H9 (cell line): Measurements from ENCODE around the gene MYRIP. TPM values are rescaled to one million over a fixed set of nuclear protein-coding genes. Genes with fewer than 3 reads are reported as not detected.

ENCODE experiments used
- DNase-seq: peaks from one replicate; pipeline ENCODE4 v3.0.0-alpha.2; 2017
- H2AFZ ChIP-seq: one replicate; pipeline ENCODE4 v1.6.1; 2013; ENCODE audit warnings: mild to moderate bottlenecking, low read length, control low read depth, moderate library complexity
- H2AK5ac ChIP-seq: 2 replicates; pipeline ENCODE4 v1.6.1; 2013; ENCODE audit warnings: low read length, control low read depth, mixed read lengths; ENCODE audit not compliant: insufficient read length
- H2BK120ac ChIP-seq: one replicate; pipeline ENCODE4 v1.6.1; 2013; ENCODE audit warnings: low read depth, mild to moderate bottlenecking, low read length, control low read depth, inconsistent platforms; ENCODE audit not compliant: poor library complexity, severe bottlenecking
- H2BK12ac ChIP-seq: 2 replicates; pipeline ENCODE4 v1.6.1; 2013; ENCODE audit warnings: low read length, control low read depth, mixed read lengths, low read depth; ENCODE audit not compliant: insufficient read length
- H2BK15ac ChIP-seq: 2 replicates; pipeline ENCODE4 v1.6.1; 2013; ENCODE audit warnings: low read depth, low read length, control low read depth
- H2BK20ac ChIP-seq: one replicate; pipeline ENCODE4 v1.6.1; 2013; ENCODE audit warnings: low read depth, mild to moderate bottlenecking, low read length, control low read depth, inconsistent platforms; ENCODE audit not compliant: poor library complexity, severe bottlenecking
- H2BK5ac ChIP-seq: 2 replicates; pipeline ENCODE4 v1.6.1; 2013; ENCODE audit warnings: low read length, control low read depth, mixed read lengths; ENCODE audit not compliant: insufficient read length
- H3K14ac ChIP-seq: 2 replicates; pipeline ENCODE4 v1.6.1; 2013; ENCODE audit warnings: low read length, control low read depth; ENCODE audit not compliant: insufficient read depth
- H3K18ac ChIP-seq: 2 replicates; pipeline ENCODE4 v1.6.1; 2013; ENCODE audit warnings: low read depth, mild to moderate bottlenecking, mixed read lengths, low read length, control low read depth; ENCODE audit not compliant: insufficient read length
- H3K23ac ChIP-seq: 2 replicates; pipeline ENCODE4 v1.6.1; 2013; ENCODE audit warnings: low read length, control low read depth, mixed read lengths, low read depth; ENCODE audit not compliant: insufficient read length
- H3K23me2 ChIP-seq: 2 replicates; pipeline ENCODE4 v1.6.1; 2013; ENCODE audit warnings: low read depth, mild to moderate bottlenecking, mixed read lengths, low read length, control low read depth; ENCODE audit not compliant: insufficient read length, poor library complexity, severe bottlenecking
- H3K27ac ChIP-seq: 2 replicates; pipeline ENCODE4 v1.5.1; 2013; ENCODE audit warnings: low read length, control low read depth, mixed read lengths, low read depth; ENCODE audit not compliant: insufficient read length
- H3K27me3 ChIP-seq: 2 replicates; pipeline ENCODE4 v1.6.1; 2013; ENCODE audit warnings: low read length, control low read depth, inconsistent platforms; ENCODE audit not compliant: insufficient read depth
- H3K4ac ChIP-seq: 2 replicates; pipeline ENCODE4 v1.6.1; 2013; ENCODE audit warnings: low read depth, mild to moderate bottlenecking, control low read depth, inconsistent platforms, low read length, moderate library complexity
- H3K4me1 ChIP-seq: 2 replicates; pipeline ENCODE4 v1.6.1; 2013; ENCODE audit warnings: low read length, control low read depth, inconsistent platforms; ENCODE audit not compliant: insufficient read depth
- H3K4me2 ChIP-seq: 2 replicates; pipeline ENCODE4 v1.6.1; 2013; ENCODE audit warnings: low read length, control low read depth, mixed read lengths; ENCODE audit not compliant: insufficient read length, insufficient read depth
- H3K56ac ChIP-seq: 2 replicates; pipeline ENCODE4 v1.6.1; 2013; ENCODE audit warnings: low read depth, mild to moderate bottlenecking, mixed read lengths, low read length, control low read depth; ENCODE audit not compliant: insufficient read length
- H3K79me1 ChIP-seq: 2 replicates; pipeline ENCODE4 v1.6.1; 2013; ENCODE audit warnings: low read depth, mild to moderate bottlenecking, moderate library complexity, low read length, control low read depth, inconsistent platforms; ENCODE audit not compliant: insufficient read depth, poor library complexity, severe bottlenecking
- H3K79me2 ChIP-seq: 2 replicates; pipeline ENCODE4 v1.6.1; 2013; ENCODE audit warnings: low read length, control low read depth, inconsistent platforms; ENCODE audit not compliant: insufficient read depth
- H3K9ac ChIP-seq: 2 replicates; pipeline ENCODE4 v1.6.1; 2013; ENCODE audit warnings: low read length, control low read depth, mixed read lengths; ENCODE audit not compliant: insufficient read length; ENCODE audit errors: extremely low read depth
- H3K9me3 ChIP-seq: one replicate; pipeline ENCODE4 v1.6.1; 2013; ENCODE audit warnings: low read depth, low read length, inconsistent platforms; ENCODE audit not compliant: control insufficient read depth
- H3T11ph ChIP-seq: one replicate; pipeline ENCODE4 v1.6.1; 2013; ENCODE audit warnings: mild to moderate bottlenecking, low read length, control low read depth, inconsistent platforms
- H4K20me1 ChIP-seq: one replicate; pipeline ENCODE4 v1.6.1; 2013; ENCODE audit not compliant: control insufficient read depth, insufficient read length, insufficient read depth
- H4K5ac ChIP-seq: 2 replicates; pipeline ENCODE4 v1.6.1; 2013; ENCODE audit warnings: low read depth, mild to moderate bottlenecking, mixed read lengths, low read length, control low read depth; ENCODE audit not compliant: insufficient read length
- H4K8ac ChIP-seq: replicated peaks from 2 replicates; pipeline ENCODE4 v1.6.1; 2013; ENCODE audit warnings: low read length, control low read depth, mixed read lengths, low read depth; ENCODE audit not compliant: insufficient read length
- H4K91ac ChIP-seq: 2 replicates; pipeline ENCODE4 v1.6.1; 2013; ENCODE audit warnings: low read depth, mild to moderate bottlenecking, moderate library complexity, mixed read lengths, low read length, control low read depth; ENCODE audit not compliant: insufficient read length
- H3K27ac Mint-ChIP-seq, 3 experiments: 2 replicates in 2 of 3; 3 replicates in 1 of 3; pipeline ENCODE4 v1.8.0; 2020 to 2021; ENCODE audit warnings: mixed read lengths in 3 of 3, mild to moderate bottlenecking in 1 of 3, moderate library complexity in 1 of 3
- H3K27me3 Mint-ChIP-seq: 2 replicates; pipeline ENCODE4 v1.8.0; 2021; ENCODE audit warnings: low read depth, mild to moderate bottlenecking, moderate library complexity, mixed read lengths
- H3K36me3 Mint-ChIP-seq, 3 experiments: 2 replicates in 2 of 3; 3 replicates in 1 of 3; pipeline ENCODE4 v1.8.0; 2020 to 2021; ENCODE audit warnings: low read depth in 3 of 3, mixed read lengths in 3 of 3; ENCODE audit not compliant: insufficient read depth in 1 of 3
- H3K4me1 Mint-ChIP-seq, 2 experiments: 2 replicates each; pipeline ENCODE4 v1.8.0; 2020; ENCODE audit warnings: mixed read lengths in 2 of 2
- H3K4me3 Mint-ChIP-seq, 2 experiments: 2 replicates in 1 of 2; 3 replicates in 1 of 2; pipeline ENCODE4 v1.8.0; 2020 to 2021; ENCODE audit warnings: mild to moderate bottlenecking in 2 of 2, mixed read lengths in 2 of 2, moderate library complexity in 1 of 2
- H3K9me3 Mint-ChIP-seq, 2 experiments: 2 replicates in 1 of 2; 3 replicates in 1 of 2; pipeline ENCODE4 v1.8.0; 2020; ENCODE audit warnings: mild to moderate bottlenecking in 2 of 2, mixed read lengths in 2 of 2, moderate library complexity in 1 of 2
- WGBS: extraction: QIAGEN DNeasy Blood & Tissue Kit; methylation state at CpG from one replicate; pipeline ENCODE4 v1.1.7; 2013; ENCODE audit warnings: missing lambda C conversion rate, low lambda C conversion rate, mixed read lengths; ENCODE audit not compliant: insufficient read length; ENCODE audit errors: extremely low coverage; 5-methylcytosine and 5-hydroxymethylcytosine counted together
- total RNA-seq: library from RNA; stranded (reverse); gene quantifications from 2 replicates; pipeline ENCODE4 v1.2.1, GENCODE V29; 2021
- TF ChIP-seq, protein P1 (sequence below): fragments of 200-600 bp; sonication (generic); conservative IDR thresholded peaks from 3 replicates; pipeline ENCODE4 v1.8.0; 2021; ENCODE audit warnings: antibody characterized with exemption, mild to moderate bottlenecking

MYRIP gene
- total RNA-seq, 1 experiment from 2014 or later, result 1.8 TPM

DNA sequence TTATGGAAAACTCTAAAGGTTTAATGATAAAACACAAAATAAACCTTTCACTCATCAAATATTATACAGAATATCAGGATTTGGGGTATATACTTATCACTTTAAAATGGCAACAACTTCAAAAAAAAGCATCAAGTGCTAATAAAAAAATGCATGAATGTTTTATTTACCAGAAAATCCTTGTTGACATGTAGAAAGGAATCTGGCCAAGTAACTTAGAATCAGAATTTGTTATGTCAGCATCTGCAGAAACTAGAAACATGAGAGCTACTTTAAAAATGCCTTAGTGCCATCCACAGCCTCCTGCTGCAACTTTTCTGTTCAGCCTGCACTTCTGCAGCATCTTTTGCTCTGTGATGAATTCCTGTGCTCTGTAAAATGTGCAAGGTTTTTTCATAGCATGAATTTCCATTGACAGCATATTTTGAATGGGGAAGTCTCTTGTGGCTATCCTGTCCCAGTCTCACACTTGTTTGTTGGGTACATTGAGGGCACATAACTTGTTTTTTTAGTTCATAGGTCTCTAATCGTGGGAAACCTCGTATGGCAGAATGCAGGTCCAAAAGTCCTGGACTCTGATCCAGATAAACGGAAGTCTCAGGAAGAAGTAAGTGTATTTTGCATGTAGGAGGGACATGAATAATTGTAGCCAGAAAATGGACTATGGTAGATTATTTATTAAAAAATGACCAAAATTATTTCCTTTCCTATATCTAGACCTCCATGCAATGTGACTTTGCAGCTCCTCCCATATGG, 21.1 kb upstream of the MYRIP start:
- Histone ChIP-seq H2AFZ (no peak overlapping the region), H3K27me3 (no peaks in the 10 kb centered on the region), H2BK5ac (no peak overlapping the region), H3T11ph (no peak overlapping the region), H3K4me1 (no peaks in the 10 kb centered on the region), H2BK20ac (no peak overlapping the region), H3K9me3 (no peaks in the 10 kb centered on the region), H3K23ac (no peak overlapping the region), H3K56ac (no peak overlapping the region), H2BK12ac (no peak overlapping the region), H3K79me2 (no peaks in the 10 kb centered on the region), H4K8ac (no peak overlapping the region), H3K9ac (no peak overlapping the region), H2AK5ac (no peak overlapping the region), H2BK15ac (no peak overlapping the region), H3K27ac (no peak overlapping the region), H4K5ac (no peak overlapping the region), H3K14ac (no peak overlapping the region), H3K4ac (no peak overlapping the region), H3K18ac (no peak overlapping the region), H3K4me2 (no peak overlapping the region), H3K79me1 (no peaks in the 10 kb centered on the region), H3K23me2 (no peaks in the 10 kb centered on the region), H4K91ac (no peak overlapping the region), H4K20me1 (no peaks in the 10 kb centered on the region), H2BK120ac (no peak overlapping the region)
- Mint-ChIP-seq H3K27me3 (no peaks in the 10 kb centered on the region), H3K4me1 (no peaks in the 10 kb centered on the region), H3K4me3 (no peak overlapping the region), H3K36me3 (no peaks in the 10 kb centered on the region), H3K9me3 (no peaks in the 10 kb centered on the region), H3K27ac (no peak overlapping the region)
- no peak for DNase-seq
- WGBS, result no CpG with 5 or more reads among the region's 3 CpGs
- TF ChIP-seq, protein P1, sequence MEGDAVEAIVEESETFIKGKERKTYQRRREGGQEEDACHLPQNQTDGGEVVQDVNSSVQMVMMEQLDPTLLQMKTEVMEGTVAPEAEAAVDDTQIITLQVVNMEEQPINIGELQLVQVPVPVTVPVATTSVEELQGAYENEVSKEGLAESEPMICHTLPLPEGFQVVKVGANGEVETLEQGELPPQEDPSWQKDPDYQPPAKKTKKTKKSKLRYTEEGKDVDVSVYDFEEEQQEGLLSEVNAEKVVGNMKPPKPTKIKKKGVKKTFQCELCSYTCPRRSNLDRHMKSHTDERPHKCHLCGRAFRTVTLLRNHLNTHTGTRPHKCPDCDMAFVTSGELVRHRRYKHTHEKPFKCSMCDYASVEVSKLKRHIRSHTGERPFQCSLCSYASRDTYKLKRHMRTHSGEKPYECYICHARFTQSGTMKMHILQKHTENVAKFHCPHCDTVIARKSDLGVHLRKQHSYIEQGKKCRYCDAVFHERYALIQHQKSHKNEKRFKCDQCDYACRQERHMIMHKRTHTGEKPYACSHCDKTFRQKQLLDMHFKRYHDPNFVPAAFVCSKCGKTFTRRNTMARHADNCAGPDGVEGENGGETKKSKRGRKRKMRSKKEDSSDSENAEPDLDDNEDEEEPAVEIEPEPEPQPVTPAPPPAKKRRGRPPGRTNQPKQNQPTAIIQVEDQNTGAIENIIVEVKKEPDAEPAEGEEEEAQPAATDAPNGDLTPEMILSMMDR, result no peak
